GM12873 (cell line): ENCODE results near the gene TNKS1BP1.

Source experiments
- CTCF ChIP-seq: IDR thresholded peaks from 2 replicates; pipeline ENCODE4 v1.5.1; 2012; ENCODE audit warnings: low read depth, mild to moderate bottlenecking, moderate library complexity, low read length, control low read depth; ENCODE audit not compliant: insufficient read depth; ENCODE audit errors: missing control alignments

Gene TNKS1BP1

GRCh38 chr11:57308426-57309060, 16.2 kb downstream of the TNKS1BP1 start:
- TF ChIP-seq CTCF: no peak

- TF ChIP-seq CTCF: no peak
These were observed 17.0 kb downstream of the TNKS1BP1 start for GRCh38 chr11:57307666-57308270.

GRCh38 chr11:57306940-57307565, 17.7 kb downstream of the TNKS1BP1 start:
- TF ChIP-seq CTCF: no peak

GRCh38 chr11:57306161-57306876, 18.4 kb downstream of the TNKS1BP1 start:
- TF ChIP-seq CTCF: no peak

- TF ChIP-seq CTCF: no peak
These were observed 19.2 kb downstream of the TNKS1BP1 start for GRCh38 chr11:57305523-57305922.

- TF ChIP-seq CTCF: no peak
These were observed 20.7 kb downstream of the TNKS1BP1 start for GRCh38 chr11:57303990-57304579.
